GM18951 (cell line): Measurements from ENCODE around the gene SLC24A3.

ENCODE experiments used
- POLR2A ChIP-seq: IDR thresholded peaks from 4 replicates; pipeline ENCODE4 v1.6.1; 2011; ENCODE audit warnings: mild to moderate bottlenecking; ENCODE audit not compliant: insufficient read length, insufficient read depth; ENCODE audit errors: extremely low read depth
- in situ Hi-C: fragments of 300-500 bp; cut with MboI; formaldehyde crosslinking; loops from one replicate; pipeline ENCODE4 v1.12.0; 2022; ENCODE audit warnings: low sequenced_read_pairs, mixed read lengths, inconsistent platforms; ENCODE audit not compliant: unreplicated experiment

Gene SLC24A3

GRCh38 chr20:19758501-19759331, 546.3 kb downstream of the SLC24A3 start:
- TF ChIP-seq POLR2A, result no peak
- in situ Hi-C loops, result no loop called here

GRCh38 chr20:19760371-19760721, 547.9 kb downstream of the SLC24A3 start:
- in situ Hi-C loops, result no loop called here
- TF ChIP-seq POLR2A, result no peak

- in situ Hi-C loops, result no loop called here
Measured at GRCh38 chr20:19761326-19761725, 548.9 kb downstream of the SLC24A3 start.

DNA sequence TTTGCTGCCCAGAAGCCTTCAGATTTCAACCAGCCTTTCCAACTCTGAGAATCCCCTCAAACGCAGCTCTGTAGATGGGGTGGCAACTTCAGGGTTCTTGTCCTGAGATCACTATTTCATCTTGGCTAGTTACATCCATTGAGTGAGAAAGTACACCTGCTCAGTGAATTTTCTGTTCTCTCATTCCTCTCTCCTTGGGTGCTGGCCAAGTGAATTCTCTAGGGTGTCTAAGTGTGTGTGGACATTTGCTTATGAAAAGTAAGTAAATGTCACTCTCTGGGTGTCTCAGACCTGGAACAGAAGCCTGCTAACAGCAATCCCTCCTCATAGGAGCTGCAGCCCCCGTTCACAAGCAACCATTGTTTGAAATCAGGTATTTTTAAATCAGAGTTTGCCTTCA, 549.4 kb downstream of the SLC24A3 start:
- TF ChIP-seq POLR2A, result no peak
- in situ Hi-C loops, result no loop called here

More at GRCh38 chr20:19761326-19761725, 548.9 kb downstream of the SLC24A3 start:
- no peak for TF ChIP-seq POLR2A

DNA sequence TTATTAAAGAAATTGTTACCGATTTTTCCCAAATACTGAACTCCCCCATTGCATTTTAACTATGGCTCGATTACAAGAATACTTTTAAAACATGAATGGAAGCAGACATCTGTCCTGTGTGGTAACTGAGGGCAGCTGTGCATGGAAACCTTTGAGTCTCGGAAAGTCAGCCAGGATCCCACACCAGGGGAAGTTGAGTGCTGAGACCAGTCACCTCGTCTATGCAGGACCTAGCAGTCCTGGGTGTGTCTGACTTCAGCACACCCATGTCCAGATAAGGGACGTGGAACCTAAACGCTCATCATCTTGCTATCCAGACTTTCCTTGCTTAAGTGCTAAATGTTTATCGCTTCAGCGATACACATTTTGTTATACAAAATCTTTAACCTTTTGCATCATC, 551.8 kb downstream of the SLC24A3 start:
- in situ Hi-C loops, result no loop called here
- TF ChIP-seq POLR2A, result no peak

DNA sequence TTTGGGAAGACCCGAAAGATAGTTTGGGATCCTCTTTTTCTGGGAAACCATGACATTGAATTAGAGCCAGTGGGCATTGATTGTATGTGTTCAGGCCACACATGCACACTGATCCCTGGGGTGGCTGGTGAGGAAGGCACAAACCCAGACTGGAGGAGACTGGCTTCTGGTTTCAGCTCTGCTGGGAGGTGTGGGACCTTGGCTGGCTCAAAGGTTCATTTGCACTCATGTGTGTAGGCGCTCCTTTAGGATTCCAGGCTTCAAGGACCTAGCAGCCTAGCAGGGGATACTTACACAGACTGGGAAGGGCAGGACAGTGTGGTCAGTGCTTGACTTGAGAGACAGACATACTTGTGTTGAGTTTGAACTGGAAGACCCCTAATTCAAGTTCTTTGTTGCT, 552.8 kb downstream of the SLC24A3 start:
- no peak for TF ChIP-seq POLR2A
- in situ Hi-C loops, result no loop called here

DNA sequence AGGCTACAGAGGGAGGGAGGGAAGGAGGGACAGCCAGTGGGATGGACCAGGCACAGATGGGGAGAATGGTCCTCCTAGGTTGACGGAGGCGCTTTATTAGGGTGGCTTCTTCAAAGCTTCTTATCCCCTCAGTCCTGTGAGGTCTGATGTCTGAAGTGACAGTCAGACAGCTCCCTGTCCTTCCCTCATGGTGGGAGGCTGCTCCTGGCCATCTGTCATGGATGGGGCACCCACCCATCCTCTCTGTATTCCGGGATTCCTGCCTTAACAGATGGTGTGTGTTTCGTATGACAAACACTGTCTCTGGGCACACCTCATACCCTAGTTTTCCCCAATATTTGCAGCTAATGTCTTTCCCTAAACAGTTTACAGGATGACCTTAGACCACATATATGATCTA, 553.5 kb downstream of the SLC24A3 start:
- in situ Hi-C loops, result no loop called here
- TF ChIP-seq POLR2A, result no peak

GRCh38 chr20:19767070-19767469, 554.6 kb downstream of the SLC24A3 start:
- TF ChIP-seq POLR2A, result no peak
- in situ Hi-C loops, result no loop called here

GRCh38 chr20:19768325-19768842, 555.9 kb downstream of the SLC24A3 start:
- no peak for TF ChIP-seq POLR2A

GRCh38 chr20:19769507-19769906, 557.1 kb downstream of the SLC24A3 start:
- in situ Hi-C loops, result no loop called here

More at GRCh38 chr20:19768325-19768842, 555.9 kb downstream of the SLC24A3 start:
- in situ Hi-C loops, result no loop called here

GRCh38 chr20:19770375-19770774, 557.9 kb downstream of the SLC24A3 start:
- in situ Hi-C loops, result no loop called here
- TF ChIP-seq POLR2A, result no peak

More at GRCh38 chr20:19769507-19769906, 557.1 kb downstream of the SLC24A3 start:
- TF ChIP-seq POLR2A, result no peak

- in situ Hi-C loops, result no loop called here
- no peak for TF ChIP-seq POLR2A
Measured at GRCh38 chr20:19771031-19771430, 558.6 kb downstream of the SLC24A3 start.
